Right lobe of liver (tissue), 4 donors: ENCODE results near the gene ABHD16A.

Source experiments
- CTCF ChIP-seq, 4 donors: fragments of 200-600 bp in 3 of 4; fragments of 450-650 bp in 1 of 4; IDR thresholded peaks; one replicate each; pipeline versions ENCODE4 v1.5.1 to v1.8.0; 2016 to 2022; ENCODE audit warnings: antibody characterized with exemption in 4 of 4, mild to moderate bottlenecking in 2 of 4
- POLR2A ChIP-seq: fragments of 450-650 bp; IDR thresholded peaks from one replicate; pipeline ENCODE4 v1.6.1; 2017; ENCODE audit warnings: antibody characterized with exemption, mild to moderate bottlenecking
- donor health status: DM: no; HTN: no; CAD: no.
- donor health status: DM: no; HTN: no; CAD: no.
- donor health status: DM: no; HTN: yes; CAD: no.

GRCh38 chr6:31730631-31731086, 27.5 kb upstream of the ABHD16A start:
- no peak for TF ChIP-seq CTCF (IDR thresholded peaks at IDR 0.05)
- no peak for TF ChIP-seq POLR2A
